Loucy (cell line): ENCODE data around the gene OSBPL2.

Experiments
- H2AFZ ChIP-seq: fragments of 200-600 bp; sonication (generic); 2 replicates; pipeline ENCODE4 v1.6.0; 2016; ENCODE audit warnings: antibody characterized with exemption, mild to moderate bottlenecking, low read length, moderate library complexity
- H3F3A ChIP-seq: fragments of 200-600 bp; 2 replicates; pipeline ENCODE4 v1.6.0; 2016; ENCODE audit warnings: antibody characterized with exemption, low read depth, mild to moderate bottlenecking
- H3K27me3 ChIP-seq: fragments of 200-600 bp; sonication (generic); 2 replicates; pipeline ENCODE4 v1.6.1; 2014; ENCODE audit warnings: low read length, mild to moderate bottlenecking; ENCODE audit not compliant: insufficient read depth, poor library complexity, severe bottlenecking
- H3K36me3 ChIP-seq: fragments of 200-600 bp; sonication (generic); 2 replicates; pipeline ENCODE4 v1.6.1; 2016; ENCODE audit warnings: low read length; ENCODE audit not compliant: insufficient read depth
- H3K4me1 ChIP-seq: fragments of 200-600 bp; sonication (generic); 2 replicates; pipeline ENCODE4 v1.5.1; 2014; ENCODE audit warnings: low read length, mild to moderate bottlenecking; ENCODE audit not compliant: insufficient read depth, poor library complexity, severe bottlenecking
- H3K4me2 ChIP-seq: fragments of 200-600 bp; sonication (generic); 2 replicates; pipeline ENCODE4 v1.6.0; 2014; ENCODE audit warnings: antibody characterized with exemption, low read length, low read depth, mild to moderate bottlenecking; ENCODE audit not compliant: poor library complexity, severe bottlenecking
- H3K4me3 ChIP-seq: fragments of 200-600 bp; sonication (generic); 2 replicates; pipeline ENCODE4 v1.5.1; 2014; ENCODE audit warnings: low read length, mild to moderate bottlenecking, mixed read lengths; ENCODE audit not compliant: poor library complexity, severe bottlenecking
- H3K79me2 ChIP-seq: fragments of 200-600 bp; sonication (generic); 2 replicates; pipeline ENCODE4 v1.6.1; 2014; ENCODE audit warnings: low read length; ENCODE audit not compliant: insufficient read depth
- H3K9ac ChIP-seq: fragments of 200-600 bp; sonication (generic); 2 replicates; pipeline ENCODE4 v1.6.0; 2014; ENCODE audit warnings: mild to moderate bottlenecking, low read depth, low read length, moderate library complexity; ENCODE audit not compliant: poor library complexity, severe bottlenecking
- H3K9me2 ChIP-seq: fragments of 200-600 bp; sonication (generic); replicated peaks from 2 replicates; pipeline ENCODE4 v1.6.1; 2016; ENCODE audit warnings: low read depth, low read length, mixed read lengths
- H3K9me3 ChIP-seq: fragments of 200-600 bp; sonication (generic); 2 replicates; pipeline ENCODE4 v1.6.1; 2014; ENCODE audit warnings: mild to moderate bottlenecking, antibody characterized with exemption, low read length, low read depth; ENCODE audit not compliant: insufficient read depth
- H4K20me1 ChIP-seq: fragments of 200-600 bp; sonication (generic); 2 replicates; pipeline ENCODE4 v1.6.0; 2014; ENCODE audit warnings: antibody characterized with exemption, low read length, mild to moderate bottlenecking; ENCODE audit not compliant: insufficient read depth, poor library complexity, severe bottlenecking
- CTCF ChIP-seq: fragments of 200-600 bp; sonication (generic); conservative IDR thresholded peaks from 2 replicates; pipeline ENCODE4 v1.5.1; 2014; ENCODE audit warnings: mild to moderate bottlenecking, antibody characterized with exemption, low read length
- EZH2phosphoT487 ChIP-seq: fragments of 200-600 bp; IDR thresholded peaks from 2 replicates; pipeline ENCODE4 v1.6.1; 2018; ENCODE audit warnings: antibody characterized with exemption, mild to moderate bottlenecking, moderate library complexity, borderline replicate concordance

OSBPL2 gene

GRCh38 chr20:62311832-62312661 is 73.7 kb downstream of the OSBPL2 start:
- Histone ChIP-seq H3K36me3 (peaks cover 22% of the 10 kb centered on the region; the same call in 1 of the 2 replicates), H2AFZ (no peak overlapping the region), H3K79me2 (peaks cover 2% of the 10 kb centered on the region; the same call in 1 of the 2 replicates)

GRCh38 chr20:62312662-62312977 is 74.3 kb downstream of the OSBPL2 start:
- H3K36me3 ChIP-seq = peaks cover 16% of the 10 kb centered on the region; the same call in 1 of the 2 replicates
- no peak for TF ChIP-seq CTCF
- no peak for TF ChIP-seq EZH2phosphoT487

More at GRCh38 chr20:62311832-62312661, 73.7 kb downstream of the OSBPL2 start:
- Histone ChIP-seq H3F3A (no peaks in the 10 kb centered on the region), H3K9ac (no peak overlapping the region), H3K27me3 (no peaks in the 10 kb centered on the region), H3K4me3 (no peak overlapping the region), H3K9me2 (no peaks in the 10 kb centered on the region), H3K4me2 (no peak overlapping the region), H4K20me1 (peaks cover 6% of the 10 kb centered on the region), H3K4me1 (no peaks in the 10 kb centered on the region), H3K9me3 (no peaks in the 10 kb centered on the region)
- TF ChIP-seq CTCF (no peak), EZH2phosphoT487 (no peak)

GRCh38 chr20:62313021-62313420 is 74.7 kb downstream of the OSBPL2 start:
- Histone ChIP-seq H3K4me2 (no peak overlapping the region), H4K20me1 (no peaks in the 10 kb centered on the region), H3K4me1 (no peaks in the 10 kb centered on the region), H3K4me3 (no peak overlapping the region), H3K79me2 (no peaks in the 10 kb centered on the region), H3K9me2 (no peaks in the 10 kb centered on the region), H3K9ac (no peak overlapping the region), H3K36me3 (peaks cover 12% of the 10 kb centered on the region; the same call in 1 of the 2 replicates), H3K9me3 (no peaks in the 10 kb centered on the region), H3F3A (no peaks in the 10 kb centered on the region), H3K27me3 (no peaks in the 10 kb centered on the region), H2AFZ (no peak overlapping the region)
- TF ChIP-seq EZH2phosphoT487 (no peak), CTCF (no peak)

More at GRCh38 chr20:62312662-62312977, 74.3 kb downstream of the OSBPL2 start:
- H2AFZ ChIP-seq = no peak overlapping the region
- H3K9me3 ChIP-seq = no peaks in the 10 kb centered on the region
- no peaks in the 10 kb centered on the region for H3F3A ChIP-seq
- no peaks in the 10 kb centered on the region for H3K4me1 ChIP-seq
- H3K9ac ChIP-seq = no peak overlapping the region
- no peaks in the 10 kb centered on the region for H3K27me3 ChIP-seq
- H3K79me2 ChIP-seq = no peaks in the 10 kb centered on the region
- no peaks in the 10 kb centered on the region for H3K9me2 ChIP-seq
- H4K20me1 ChIP-seq = peaks cover under 1% of the 10 kb centered on the region
- no peak overlapping the region for H3K4me2 ChIP-seq
- no peak overlapping the region for H3K4me3 ChIP-seq
